CD14-positive monocyte (primary cell): Measurements from ENCODE around the gene MYO5B. TPM values are rescaled to one million over a fixed set of nuclear protein-coding genes. Genes with fewer than 3 reads are reported as not detected.
"Not testable (repeated sequence)": the region's sequence is repeated elsewhere in the genome, so short reads cannot be mapped to it uniquely, and the experiment has no call there.

Experiments used
- DNase-seq, 3 donors: peaks; one replicate each; pipeline ENCODE4 v3.0.0-alpha.2; 2011 to 2022
- H2AFZ ChIP-seq: 2 replicates; pipeline ENCODE4 v1.6.0; 2012; ENCODE audit warnings: mild to moderate bottlenecking, low read depth, low read length, inconsistent platforms; ENCODE audit not compliant: insufficient read depth, poor library complexity, severe bottlenecking
- H3K27ac ChIP-seq, 2 donors: 1 replicate in 1 of 2; 2 replicates in 1 of 2; pipeline ENCODE4 v1.5.1; 2012 to 2013; ENCODE audit warnings: low read length in 2 of 2, control low read depth in 1 of 2, inconsistent platforms in 1 of 2, low read depth in 1 of 2, mild to moderate bottlenecking in 1 of 2
- H3K27me3 ChIP-seq, 2 donors: one replicate each; pipeline versions ENCODE4 v1.6.0 to v1.6.1; 2011 to 2013; ENCODE audit warnings: low read length in 2 of 2; ENCODE audit not compliant: control insufficient read depth in 2 of 2, insufficient read depth in 2 of 2
- H3K36me3 ChIP-seq, 2 donors: replicated peaks in 1 of 2; 1 replicate in 1 of 2; 2 replicates in 1 of 2; pipeline versions ENCODE4 v1.5.1 to v1.6.1; 2012 to 2013; ENCODE audit warnings: low read length in 2 of 2, control low read depth in 1 of 2, inconsistent platforms in 1 of 2, mild to moderate bottlenecking in 1 of 2; ENCODE audit not compliant: insufficient read depth in 2 of 2, control insufficient read depth in 1 of 2
- H3K4me1 ChIP-seq, 2 donors: 1 replicate in 1 of 2; 2 replicates in 1 of 2; pipeline versions ENCODE4 v1.5.1 to v1.6.1; 2012 to 2013; ENCODE audit warnings: low read length in 2 of 2, control low read depth in 1 of 2, inconsistent platforms in 1 of 2, mild to moderate bottlenecking in 1 of 2, moderate library complexity in 1 of 2; ENCODE audit not compliant: insufficient read depth in 2 of 2, control insufficient read depth in 1 of 2
- H3K4me2 ChIP-seq: replicated peaks from 2 replicates; pipeline ENCODE3; 2012; ENCODE audit warnings: low read length, moderate library complexity, mild to moderate bottlenecking; ENCODE audit not compliant: poor library complexity, severe bottlenecking; ENCODE audit errors: extremely low read depth
- H3K4me3 ChIP-seq, 3 experiments: fragments of 200-600 bp in 1 of 3; sonication (generic) in 1 of 3; replicated peaks in 1 of 3; 1 replicate in 2 of 3; 2 replicates in 1 of 3; pipeline ENCODE4 v1.5.1; 2011 to 2013; ENCODE audit warnings: low read length in 3 of 3, mild to moderate bottlenecking in 3 of 3, control low read depth in 2 of 3, low read depth in 2 of 3, inconsistent platforms in 1 of 3, moderate library complexity in 1 of 3
- H3K79me2 ChIP-seq: 2 replicates; pipeline ENCODE4 v1.6.0; 2012; ENCODE audit warnings: mild to moderate bottlenecking, control low read depth, inconsistent platforms, low read length, moderate library complexity; ENCODE audit not compliant: insufficient read depth
- H3K9ac ChIP-seq: 2 replicates; pipeline ENCODE4 v1.6.0; 2017; ENCODE audit warnings: low read length, mild to moderate bottlenecking; ENCODE audit not compliant: insufficient read depth, poor library complexity, severe bottlenecking
- H3K9me3 ChIP-seq, 2 donors: replicated peaks in 1 of 2; 1 replicate in 1 of 2; 2 replicates in 1 of 2; pipeline versions ENCODE4 v1.5.1 to v1.6.1; 2012 to 2013; ENCODE audit warnings: low read length in 2 of 2, control low read depth in 1 of 2; ENCODE audit not compliant: control insufficient read depth in 1 of 2, insufficient read depth in 1 of 2
- H4K20me1 ChIP-seq: 2 replicates; pipeline ENCODE4 v1.6.0; 2012; ENCODE audit warnings: mild to moderate bottlenecking, low read length, control low read depth, moderate library complexity; ENCODE audit not compliant: insufficient read depth
- H3K27ac Mint-ChIP-seq, 7 donors: one replicate each; pipeline ENCODE4 v1.8.0; 2020; ENCODE audit warnings: mild to moderate bottlenecking in 7 of 7, mixed read lengths in 7 of 7, moderate library complexity in 6 of 7, inconsistent platforms in 2 of 7
- H3K27me3 Mint-ChIP-seq, 3 donors: one replicate each; pipeline ENCODE4 v1.8.0; 2021 to 2022; ENCODE audit warnings: low read depth in 3 of 3, mild to moderate bottlenecking in 3 of 3, mixed read lengths in 3 of 3, moderate library complexity in 3 of 3, inconsistent platforms in 1 of 3
- H3K36me3 Mint-ChIP-seq, 2 donors: one replicate each; pipeline ENCODE4 v1.8.0; 2020; ENCODE audit warnings: mixed read lengths in 2 of 2, inconsistent platforms in 1 of 2, mild to moderate bottlenecking in 1 of 2
- H3K4me1 Mint-ChIP-seq: one replicate; pipeline ENCODE4 v1.8.0; 2020; ENCODE audit warnings: mild to moderate bottlenecking, mixed read lengths
- H3K4me3 Mint-ChIP-seq, 2 donors: one replicate each; pipeline ENCODE4 v1.8.0; 2020; ENCODE audit warnings: mild to moderate bottlenecking in 2 of 2, mixed read lengths in 2 of 2, moderate library complexity in 1 of 2
- H3K9me3 Mint-ChIP-seq, 7 donors: one replicate each; pipeline ENCODE4 v1.8.0; 2020 to 2022; ENCODE audit warnings: mixed read lengths in 7 of 7, mild to moderate bottlenecking in 6 of 7, moderate library complexity in 6 of 7, inconsistent platforms in 2 of 7
- WGBS: methylation state at CpG from one replicate; pipeline ENCODE4 v1.1.5; 2013; ENCODE audit warnings: missing lambda C conversion rate; ENCODE audit not compliant: insufficient coverage; 5-methylcytosine and 5-hydroxymethylcytosine counted together
- intact Hi-C, 2 donors: fragments of 100-400 bp; cut with micrococcal nuclease; formaldehyde crosslinking; loops; one replicate each; pipeline versions ENCODE4 v1.15.0 to v1.15.1; 2023
- polyA plus RNA-seq, 3 donors: library from polyadenylated mRNA; depleted of rRNA in 1 of 3; unstranded in 2 of 3; stranded (reverse) in 1 of 3; fragments of 300-500 nt in 2 of 3; fragments of >200 nt in 1 of 3; fragmentation: Illumina TruSeq in 2 of 3; gene quantifications; 1 replicate in 2 of 3; 2 replicates in 1 of 3; pipeline ENCODE4 v1.2.3, GENCODE V29; 2012 to 2021
- TF ChIP-seq, protein P1 (sequence below): fragments of 200-600 bp; IDR thresholded peaks from one replicate; pipeline ENCODE4 v1.8.0; 2022; ENCODE audit warnings: antibody characterized with exemption, mild to moderate bottlenecking

Gene MYO5B
- polyA plus RNA-seq, 3 donors = 0.04 TPM; not detected in 2

- not testable (repeated sequence) for H3K9me3 ChIP-seq, H3K9me3 Mint-ChIP-seq
These were observed 395.1 kb downstream of the MYO5B start for GRCh38 chr18:49799806-49800205.

GRCh38 chr18:49798001-49798400 is 396.9 kb downstream of the MYO5B start:
- no peak overlapping the region for H2AFZ ChIP-seq
- H3K9me3 Mint-ChIP-seq = peaks cover 0 to 5% (median 0%) of the 10 kb centered on the region in 7 donors
- intact Hi-C loops = no loop called here
- no CpG with 5 or more reads among the region's 4 CpGs for WGBS
- no peaks in the 10 kb centered on the region for H3K4me1 Mint-ChIP-seq
- no peak for DNase-seq
- TF ChIP-seq, protein P1, sequence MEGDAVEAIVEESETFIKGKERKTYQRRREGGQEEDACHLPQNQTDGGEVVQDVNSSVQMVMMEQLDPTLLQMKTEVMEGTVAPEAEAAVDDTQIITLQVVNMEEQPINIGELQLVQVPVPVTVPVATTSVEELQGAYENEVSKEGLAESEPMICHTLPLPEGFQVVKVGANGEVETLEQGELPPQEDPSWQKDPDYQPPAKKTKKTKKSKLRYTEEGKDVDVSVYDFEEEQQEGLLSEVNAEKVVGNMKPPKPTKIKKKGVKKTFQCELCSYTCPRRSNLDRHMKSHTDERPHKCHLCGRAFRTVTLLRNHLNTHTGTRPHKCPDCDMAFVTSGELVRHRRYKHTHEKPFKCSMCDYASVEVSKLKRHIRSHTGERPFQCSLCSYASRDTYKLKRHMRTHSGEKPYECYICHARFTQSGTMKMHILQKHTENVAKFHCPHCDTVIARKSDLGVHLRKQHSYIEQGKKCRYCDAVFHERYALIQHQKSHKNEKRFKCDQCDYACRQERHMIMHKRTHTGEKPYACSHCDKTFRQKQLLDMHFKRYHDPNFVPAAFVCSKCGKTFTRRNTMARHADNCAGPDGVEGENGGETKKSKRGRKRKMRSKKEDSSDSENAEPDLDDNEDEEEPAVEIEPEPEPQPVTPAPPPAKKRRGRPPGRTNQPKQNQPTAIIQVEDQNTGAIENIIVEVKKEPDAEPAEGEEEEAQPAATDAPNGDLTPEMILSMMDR = no peak
- H3K79me2 ChIP-seq = no peaks in the 10 kb centered on the region
- no peak overlapping the region for H3K4me3 ChIP-seq
- H3K9me3 ChIP-seq = no peaks in the 10 kb centered on the region
- H3K27ac ChIP-seq = no peak overlapping the region
- no peak overlapping the region for H3K4me2 ChIP-seq
- no peak overlapping the region for H3K9ac ChIP-seq
- H3K27me3 Mint-ChIP-seq = no peaks in the 10 kb centered on the region
- H3K27me3 ChIP-seq = no peaks in the 10 kb centered on the region
- no peak overlapping the region for H3K4me3 Mint-ChIP-seq
- H3K27ac Mint-ChIP-seq = no peak overlapping the region
- H3K36me3 ChIP-seq = peaks cover 50 to 77% of the 10 kb centered on the region in 2 donors
- H4K20me1 ChIP-seq = peaks cover 5% of the 10 kb centered on the region
- H3K36me3 Mint-ChIP-seq = peaks cover 64 to 77% of the 10 kb centered on the region in 2 donors
- H3K4me1 ChIP-seq = no peaks in the 10 kb centered on the region

More at GRCh38 chr18:49799806-49800205, 395.1 kb downstream of the MYO5B start:
- H3K4me1 ChIP-seq, H3K27me3 Mint-ChIP-seq, H3K9ac ChIP-seq, H3K27me3 ChIP-seq, DNase-seq, H3K4me1 Mint-ChIP-seq, intact Hi-C loops, H3K4me2 ChIP-seq, H3K4me3 Mint-ChIP-seq, H3K27ac ChIP-seq, H3K4me3 ChIP-seq, H2AFZ ChIP-seq, H3K27ac Mint-ChIP-seq: not testable (repeated sequence)
- H3K36me3 Mint-ChIP-seq = peaks cover 52 to 61% of the 10 kb centered on the region in 2 donors
- peaks cover 13% of the 10 kb centered on the region for H3K79me2 ChIP-seq
- H3K36me3 ChIP-seq = peaks cover 40 to 60% of the 10 kb centered on the region in 2 donors
- 96% methylated on average over 5 of the region's 29 CpGs for WGBS
- peaks cover 15% of the 10 kb centered on the region for H4K20me1 ChIP-seq
